MCF 10A (cell line): ENCODE data around the gene MAEA. TPM values are rescaled to one million over a fixed set of nuclear protein-coding genes. Genes with fewer than 3 reads are reported as not detected.
"Not testable (repeated sequence)": the region's sequence is repeated elsewhere in the genome, so short reads cannot be mapped to it uniquely, and the experiment has no call there.

Source experiments
- BruUV-seq: library from RNA; stranded (reverse); fragments of 400-500 nt; replicated peaks from 2 replicates; lab custom pipeline; 2021; lab: Mats Ljungman, UMichigan
- CTCF ChIA-PET: fragments of 300-600 bp; sonication (Branson Sonifier 250); formaldehyde crosslinking; extraction: SDS; loops from one replicate; lab custom pipeline; 2021; ENCODE audit warnings: antibody characterized with exemption, inconsistent platforms; lab: Yijun Ruan, JAX
- POLR2A ChIA-PET: fragments of 300-600, 350-650 bp; sonication (Branson Sonifier 250); formaldehyde crosslinking; extraction: SDS; loops from one replicate; lab custom pipeline; 2020; ENCODE audit warnings: antibody characterized with exemption, inconsistent platforms; lab: Yijun Ruan, JAX
- DNase-seq: peaks from one replicate; pipeline ENCODE4 v3.0.0-alpha.2; 2018; ENCODE audit not compliant: unreplicated experiment
- H3K27ac Mint-ChIP-seq: one replicate; pipeline ENCODE4 v1.8.0; 2022; ENCODE audit warnings: mild to moderate bottlenecking, low read depth, mixed read lengths; ENCODE audit not compliant: unreplicated experiment
- H3K27me3 Mint-ChIP-seq: one replicate; pipeline ENCODE4 v1.8.0; 2022; ENCODE audit warnings: mixed read lengths; ENCODE audit not compliant: insufficient read depth, unreplicated experiment
- H3K36me3 Mint-ChIP-seq: one replicate; pipeline ENCODE4 v1.8.0; 2022; ENCODE audit warnings: mild to moderate bottlenecking, moderate library complexity, mixed read lengths; ENCODE audit not compliant: insufficient read depth, unreplicated experiment
- H3K4me1 Mint-ChIP-seq: one replicate; pipeline ENCODE4 v1.8.0; 2022; ENCODE audit warnings: mixed read lengths; ENCODE audit not compliant: insufficient read depth, unreplicated experiment
- H3K4me3 Mint-ChIP-seq: one replicate; pipeline ENCODE4 v1.8.0; 2022; ENCODE audit warnings: mild to moderate bottlenecking, moderate library complexity, mixed read lengths; ENCODE audit not compliant: unreplicated experiment
- H3K9me3 Mint-ChIP-seq: one replicate; pipeline ENCODE4 v1.8.0; 2022; ENCODE audit warnings: mixed read lengths; ENCODE audit not compliant: unreplicated experiment
- intact Hi-C: fragments of 100-400 bp; cut with micrococcal nuclease; formaldehyde crosslinking; loops from 2 replicates; pipeline ENCODE4 v1.14.1; 2022
- total RNA-seq: library from RNA; stranded (reverse); gene quantifications from 2 replicates; pipeline ENCODE4 v1.2.3, GENCODE V29; 2022
- TF ChIP-seq, protein P1 (sequence below): fragments of 200-600 bp; IDR thresholded peaks from one replicate; pipeline ENCODE4 v1.8.0; 2022; ENCODE audit warnings: antibody characterized with exemption, mild to moderate bottlenecking; ENCODE audit not compliant: unreplicated experiment

The MAEA gene
- total RNA-seq, 1 experiment from 2014 or later = 89.6 TPM

DNA sequence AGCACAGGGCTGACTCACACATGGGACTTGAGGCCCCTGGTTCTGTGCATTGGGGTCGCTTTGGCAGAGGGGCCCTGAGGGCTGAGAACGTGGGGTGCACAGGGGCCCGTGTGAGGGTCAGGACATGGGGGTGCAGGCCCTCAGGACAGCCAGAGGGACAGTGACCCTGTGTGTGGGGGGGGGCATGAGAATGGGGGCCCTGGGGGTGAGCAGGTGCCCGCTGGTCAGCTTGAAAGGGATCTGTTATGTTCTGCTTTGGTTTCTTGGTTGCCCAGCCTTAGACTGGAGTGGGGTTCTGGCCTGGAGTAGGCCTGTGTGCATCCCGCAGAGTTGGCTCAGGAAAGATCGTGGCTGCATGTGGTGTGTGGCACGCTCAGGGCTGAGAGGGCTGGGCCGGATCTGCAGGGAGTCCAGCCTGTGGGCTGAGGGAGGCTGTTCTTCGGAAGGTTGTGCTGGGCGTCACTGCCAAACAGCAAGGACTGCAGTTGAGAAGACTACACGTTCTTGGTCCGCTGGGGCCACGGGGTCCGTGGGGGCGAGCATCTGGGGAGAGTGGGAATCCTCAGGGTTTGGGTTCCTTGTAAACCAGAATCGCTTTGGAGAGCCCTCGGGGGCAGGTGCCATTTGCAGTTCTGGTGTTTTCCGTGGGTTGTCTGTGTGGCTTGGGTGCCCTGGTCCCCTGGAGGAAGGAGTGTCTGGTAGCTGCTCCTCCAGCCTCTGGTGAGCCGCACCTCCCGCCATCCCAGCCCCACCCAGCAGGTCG is 42.1 kb downstream of the MAEA start:
- TF ChIP-seq, protein P1, sequence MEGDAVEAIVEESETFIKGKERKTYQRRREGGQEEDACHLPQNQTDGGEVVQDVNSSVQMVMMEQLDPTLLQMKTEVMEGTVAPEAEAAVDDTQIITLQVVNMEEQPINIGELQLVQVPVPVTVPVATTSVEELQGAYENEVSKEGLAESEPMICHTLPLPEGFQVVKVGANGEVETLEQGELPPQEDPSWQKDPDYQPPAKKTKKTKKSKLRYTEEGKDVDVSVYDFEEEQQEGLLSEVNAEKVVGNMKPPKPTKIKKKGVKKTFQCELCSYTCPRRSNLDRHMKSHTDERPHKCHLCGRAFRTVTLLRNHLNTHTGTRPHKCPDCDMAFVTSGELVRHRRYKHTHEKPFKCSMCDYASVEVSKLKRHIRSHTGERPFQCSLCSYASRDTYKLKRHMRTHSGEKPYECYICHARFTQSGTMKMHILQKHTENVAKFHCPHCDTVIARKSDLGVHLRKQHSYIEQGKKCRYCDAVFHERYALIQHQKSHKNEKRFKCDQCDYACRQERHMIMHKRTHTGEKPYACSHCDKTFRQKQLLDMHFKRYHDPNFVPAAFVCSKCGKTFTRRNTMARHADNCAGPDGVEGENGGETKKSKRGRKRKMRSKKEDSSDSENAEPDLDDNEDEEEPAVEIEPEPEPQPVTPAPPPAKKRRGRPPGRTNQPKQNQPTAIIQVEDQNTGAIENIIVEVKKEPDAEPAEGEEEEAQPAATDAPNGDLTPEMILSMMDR = no peak
- POLR2A ChIA-PET = interaction anchor here (0.6 kb wide), 1 partner anchor 395 kb away, joined by 3 read pairs; no protein-coding TSS in a partner anchor
- Mint-ChIP-seq H3K27ac (peak overlapping the region; percentile 95), H3K27me3 (no peaks in the 10 kb centered on the region), H3K9me3 (no peaks in the 10 kb centered on the region), H3K4me1 (peaks cover 22% of the 10 kb centered on the region), H3K36me3 (peaks cover 84% of the 10 kb centered on the region), H3K4me3 (no peak overlapping the region)
- CTCF ChIA-PET = interaction anchor here (1.4 kb wide), 1 partner anchor 67 kb away, joined by 3 read pairs; no protein-coding TSS in a partner anchor
- intact Hi-C loops = no loop called here
- BruUV-seq = no TSS peak
- no peak for DNase-seq

- ChIA-PET CTCF (interaction anchor here (1.4 kb wide), 1 partner anchor 68 kb away, joined by 3 read pairs; no protein-coding TSS in a partner anchor), POLR2A (interaction anchor here (0.6 to 1.1 kb wide), 2 partner anchors 32 to 396 kb away, joined by 3 to 5 read pairs; no protein-coding TSS in a partner anchor)
- Mint-ChIP-seq H3K9me3 (peaks cover 8% of the 10 kb centered on the region), H3K36me3 (peaks cover 86% of the 10 kb centered on the region), H3K27ac (no peak overlapping the region), H3K27me3 (no peaks in the 10 kb centered on the region), H3K4me3 (no peak overlapping the region), H3K4me1 (peaks cover 25% of the 10 kb centered on the region)
- TF ChIP-seq, protein P1 = no peak
- intact Hi-C loops = no loop called here
- DNase-seq = no peak
- no TSS peak for BruUV-seq
These were observed 43.0 kb downstream of the MAEA start for GRCh38 chr4:1332686-1333085.

DNA sequence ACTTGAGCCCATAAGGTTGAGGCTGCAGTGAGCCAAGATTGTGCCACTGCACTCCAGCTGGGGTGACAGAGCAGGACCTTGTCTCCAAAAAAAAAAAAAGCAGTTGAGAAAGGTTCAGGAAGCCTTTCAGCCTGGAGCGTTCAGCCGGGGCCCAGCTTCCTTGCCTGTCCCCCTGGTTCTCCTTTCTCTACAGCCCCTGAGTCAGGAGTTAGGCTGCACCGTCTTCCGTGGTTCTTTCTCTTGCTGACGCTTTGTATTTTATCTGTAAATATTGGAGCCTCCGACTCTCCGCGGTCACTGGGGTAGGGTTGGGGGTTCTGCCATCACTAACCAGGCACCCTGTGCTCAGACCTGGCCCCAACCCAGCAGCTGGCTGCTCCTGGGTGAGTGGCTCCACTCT is 43.6 kb downstream of the MAEA start:
- no TSS peak for BruUV-seq
- Mint-ChIP-seq H3K36me3 (peaks cover 86% of the 10 kb centered on the region), H3K27ac (no peak overlapping the region), H3K4me1 (peaks cover 28% of the 10 kb centered on the region), H3K9me3 (peaks cover 8% of the 10 kb centered on the region), H3K4me3 (no peak overlapping the region), H3K27me3 (no peaks in the 10 kb centered on the region)
- TF ChIP-seq, protein P1 = no peak
- intact Hi-C loops = no loop called here
- no peak for DNase-seq
- ChIA-PET POLR2A (interaction anchor here (1.1 kb wide), 1 partner anchor 32 kb away, joined by 5 read pairs; no protein-coding TSS in a partner anchor), CTCF (interaction anchor here (1.4 kb wide), 1 partner anchor 69 kb away, joined by 3 read pairs; no protein-coding TSS in a partner anchor)

DNA sequence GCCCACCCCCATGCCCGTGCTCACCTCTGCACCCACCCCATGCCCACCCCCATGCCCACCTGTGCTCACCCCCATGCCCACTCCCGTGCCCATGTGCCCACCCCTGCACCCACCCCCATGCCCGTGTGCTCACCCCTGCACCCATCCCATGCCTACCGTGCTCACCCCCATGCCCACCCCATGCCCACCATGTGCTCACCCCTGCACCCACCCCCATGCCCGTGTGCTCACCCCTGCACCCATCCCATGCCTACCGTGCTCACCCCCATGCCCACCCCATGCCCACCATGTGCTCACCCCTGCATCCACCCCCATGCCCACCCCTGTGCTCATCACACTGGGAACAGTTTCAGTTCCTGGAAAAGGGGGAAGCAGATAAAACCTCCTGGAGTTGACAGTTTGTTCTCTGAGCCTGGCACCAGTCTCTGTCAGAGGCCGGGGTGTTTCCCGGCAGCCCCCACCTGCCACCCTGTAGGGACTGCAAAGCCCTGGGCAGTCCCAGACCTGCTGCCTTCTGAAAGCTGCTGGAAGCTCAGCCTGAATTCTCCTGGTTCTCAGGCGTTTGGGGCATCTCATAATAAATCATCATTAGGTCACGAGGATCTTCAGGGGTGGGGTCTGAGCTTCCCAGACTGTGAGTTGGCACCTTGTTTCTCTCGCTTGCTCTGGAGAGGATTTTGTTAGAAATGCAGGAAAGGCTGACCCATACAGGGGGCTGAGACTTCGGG is 44.3 kb downstream of the MAEA start:
- intact Hi-C loops, BruUV-seq, H3K27me3 Mint-ChIP-seq, POLR2A ChIA-PET, CTCF ChIA-PET, H3K4me3 Mint-ChIP-seq, H3K27ac Mint-ChIP-seq, H3K9me3 Mint-ChIP-seq, DNase-seq: not testable (repeated sequence)
- H3K36me3 Mint-ChIP-seq = peaks cover 88% of the 10 kb centered on the region
- peaks cover 27% of the 10 kb centered on the region for H3K4me1 Mint-ChIP-seq
